ENCODE measurements around the gene BCKDHA. TPM values are rescaled to one million over a fixed set of nuclear protein-coding genes. Genes with fewer than 3 reads are reported as not detected.
"Not testable (repeated sequence)": the region's sequence is repeated elsewhere in the genome, so short reads cannot be mapped to it uniquely, and the experiment has no call there.

BCKDHA gene
- total RNA-seq, 1 donor from 2014 or later, result 28.1 TPM

DNA sequence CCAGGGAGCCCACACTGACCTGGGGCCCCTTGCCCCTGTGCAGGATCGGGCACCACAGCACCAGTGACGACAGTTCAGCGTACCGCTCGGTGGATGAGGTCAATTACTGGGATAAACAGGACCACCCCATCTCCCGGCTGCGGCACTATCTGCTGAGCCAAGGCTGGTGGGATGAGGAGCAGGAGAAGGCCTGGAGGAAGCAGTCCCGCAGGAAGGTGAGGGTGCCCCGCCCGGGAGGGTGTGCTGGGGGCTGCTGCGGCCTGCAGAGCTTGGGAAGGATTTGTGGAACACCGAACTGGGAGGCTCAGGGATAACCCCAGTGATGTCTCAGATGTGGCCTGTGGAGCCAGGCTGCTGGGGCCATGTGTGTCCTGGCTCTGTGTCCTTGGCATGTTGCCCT lies 25.3 kb downstream of the BCKDHA start:
- FAIRE-seq, result no peak
- DNase-seq (ENCODE audit: low spot score in 2 of 2), result no peak

DNA sequence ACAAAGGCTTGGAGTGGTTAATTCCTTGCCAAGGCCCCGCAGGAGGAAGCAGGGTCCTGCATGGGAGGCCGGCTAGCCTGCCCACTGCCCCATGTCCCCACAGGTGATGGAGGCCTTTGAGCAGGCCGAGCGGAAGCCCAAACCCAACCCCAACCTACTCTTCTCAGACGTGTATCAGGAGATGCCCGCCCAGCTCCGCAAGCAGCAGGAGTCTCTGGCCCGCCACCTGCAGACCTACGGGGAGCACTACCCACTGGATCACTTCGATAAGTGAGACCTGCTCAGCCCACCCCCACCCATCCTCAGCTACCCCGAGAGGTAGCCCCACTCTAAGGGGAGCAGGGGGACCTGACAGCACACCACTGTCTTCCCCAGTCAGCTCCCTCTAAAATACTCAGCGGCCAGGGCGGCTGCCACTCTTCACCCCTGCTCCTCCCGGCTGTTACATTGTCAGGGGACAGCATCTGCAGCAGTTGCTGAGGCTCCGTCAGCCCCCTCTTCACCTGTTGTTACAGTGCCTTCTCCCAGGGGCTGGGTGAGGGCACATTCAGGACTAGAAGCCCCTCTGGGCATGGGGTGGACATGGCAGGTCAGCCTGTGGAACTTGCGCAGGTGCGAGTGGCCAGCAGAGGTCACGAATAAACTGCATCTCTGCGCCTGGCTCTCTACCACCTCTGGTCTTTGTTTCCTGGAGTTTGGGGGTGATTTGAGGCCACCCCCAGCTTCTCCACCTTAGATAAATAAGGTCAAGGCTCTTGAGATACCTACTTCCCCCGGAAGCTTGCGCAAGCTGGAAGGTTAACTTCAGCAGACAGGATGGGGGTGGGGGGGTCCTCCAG lies 26.9 kb downstream of the BCKDHA start:
- DNase-seq (ENCODE audit: low spot score in 2 of 2), result no peak
- FAIRE-seq, result no peak

DNA sequence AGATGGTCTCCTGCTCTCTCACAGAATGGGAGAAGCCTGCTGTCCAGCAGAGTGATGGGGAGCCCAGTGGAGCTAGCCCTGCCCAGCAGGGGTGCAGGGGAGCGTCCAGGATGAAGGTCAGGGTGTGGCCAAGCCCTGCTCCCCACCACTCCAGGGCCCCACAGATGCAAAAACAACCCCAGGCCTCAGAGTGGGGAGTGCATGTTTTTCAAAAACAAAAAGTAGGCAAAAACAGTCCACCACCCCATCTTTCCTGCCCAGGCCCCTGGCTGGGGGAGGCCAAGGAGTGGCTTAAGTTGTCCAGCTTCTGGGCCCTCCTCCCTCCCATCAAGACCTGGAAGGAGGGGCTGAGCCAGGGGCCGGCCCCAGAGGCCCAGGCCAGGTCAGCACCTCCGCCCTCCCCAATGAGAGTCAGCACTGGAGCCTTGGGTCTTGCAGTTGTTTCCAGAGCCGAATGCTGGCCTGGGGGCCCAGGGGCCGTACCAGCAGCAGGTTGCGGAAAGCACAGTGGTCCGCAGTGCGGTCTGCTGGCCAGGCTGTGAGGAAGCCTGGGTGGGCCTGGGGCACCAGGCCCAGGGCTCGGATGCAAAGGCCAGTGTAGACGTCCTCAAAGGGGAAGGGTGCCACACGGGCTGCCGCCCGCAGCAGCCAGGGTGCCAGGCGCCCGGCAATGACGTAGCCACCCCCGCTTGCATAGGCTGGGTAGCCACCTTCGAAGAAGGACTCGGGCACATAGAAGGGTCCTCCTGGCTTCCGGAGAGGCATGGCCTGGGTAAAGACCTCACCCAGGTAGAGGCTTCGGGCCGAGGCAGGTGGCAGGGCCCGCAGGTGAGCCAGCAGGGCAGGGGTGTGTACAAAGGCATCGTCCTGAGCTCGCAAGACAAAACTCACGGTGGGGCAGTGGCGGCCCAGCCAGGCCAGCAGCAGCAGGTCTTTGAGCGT lies 27.8 kb downstream of the BCKDHA start:
- FAIRE-seq (no peak), DNase-seq (ENCODE audit: low spot score in 2 of 2) (no peak)

DNA sequence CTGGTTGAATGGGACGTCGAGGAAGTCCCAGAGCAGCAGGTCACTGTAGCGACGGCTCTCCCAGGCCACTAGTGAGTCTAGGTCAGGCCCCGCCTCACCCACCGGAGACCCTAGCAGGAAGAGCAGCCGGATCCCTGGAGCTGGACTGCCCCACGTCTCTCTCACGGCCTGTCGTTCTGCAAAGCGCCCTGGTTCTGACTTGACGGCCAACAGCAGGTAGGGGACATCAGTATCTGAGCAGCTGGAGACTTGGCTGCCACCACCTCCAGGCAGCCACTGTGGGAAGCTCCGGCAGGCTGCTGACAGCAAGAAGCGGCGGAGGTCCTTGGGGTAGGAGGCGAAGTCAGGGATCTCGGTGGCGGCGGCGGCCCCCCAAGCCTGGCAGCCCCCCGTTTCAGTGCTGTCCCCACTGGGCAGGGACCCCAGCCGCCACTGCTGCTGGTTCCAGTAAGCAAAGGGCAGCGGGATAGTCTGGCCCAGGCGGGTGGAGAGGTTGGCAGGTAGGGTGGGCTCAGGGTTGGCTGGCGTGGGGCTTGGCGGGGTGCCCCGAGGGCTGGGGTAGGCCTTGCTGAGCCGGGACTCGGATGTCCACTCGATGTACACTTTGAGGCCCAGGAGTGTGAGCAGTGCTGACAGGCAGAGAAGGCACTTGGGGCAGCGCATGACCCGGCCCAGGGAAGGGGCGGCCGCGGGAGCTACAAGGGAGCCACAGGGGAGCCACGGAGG lies 28.7 kb downstream of the BCKDHA start:
- DNase-seq (ENCODE audit: low spot score in 2 of 2) (no peak), FAIRE-seq (no peak)

DNA sequence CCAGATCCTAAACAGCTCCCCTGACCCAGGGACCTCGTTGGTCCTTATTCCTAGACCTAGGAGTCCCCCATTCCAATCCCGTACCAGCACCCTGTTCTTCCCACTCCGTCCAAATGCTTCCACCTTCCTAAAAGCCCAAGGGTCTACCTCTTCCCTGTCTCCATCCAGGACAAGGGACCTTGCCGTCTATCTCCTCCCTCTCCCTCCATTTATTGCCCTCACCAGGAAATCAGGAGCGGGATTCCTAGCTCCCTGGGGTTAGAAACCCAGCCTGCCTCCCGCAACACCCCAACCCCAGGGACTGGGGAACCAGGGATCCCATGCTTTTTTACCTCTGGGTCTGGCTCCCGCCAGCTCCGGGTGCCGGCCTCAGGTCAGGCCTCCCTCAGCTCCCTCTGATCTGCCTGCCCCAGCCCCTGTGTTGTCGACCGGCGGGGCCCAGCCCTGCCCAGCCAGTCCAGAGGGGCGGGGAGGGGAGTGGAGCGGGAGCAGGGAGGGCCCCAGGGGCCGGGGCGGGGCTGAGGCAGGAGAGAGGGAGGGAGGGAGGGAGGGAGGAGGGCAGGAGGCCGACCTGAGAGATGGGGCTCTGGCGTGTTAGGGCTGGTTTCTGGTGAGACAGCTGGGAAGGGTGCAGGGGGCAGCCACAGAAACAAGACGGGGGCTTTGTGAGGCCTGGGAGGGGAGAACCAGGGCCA lies 29.5 kb downstream of the BCKDHA start, which contains the start of gene B3GNT8:
TSS of gene B3GNT8 (minus strand) at position 423 of the 695 bp plus-strand sequence. CDS start 596 bp downstream, outside the sequence.
- DNase-seq (ENCODE audit: low spot score in 2 of 2) (peak in 1 of 2 donors; percentile 49), FAIRE-seq (no peak)

DNA sequence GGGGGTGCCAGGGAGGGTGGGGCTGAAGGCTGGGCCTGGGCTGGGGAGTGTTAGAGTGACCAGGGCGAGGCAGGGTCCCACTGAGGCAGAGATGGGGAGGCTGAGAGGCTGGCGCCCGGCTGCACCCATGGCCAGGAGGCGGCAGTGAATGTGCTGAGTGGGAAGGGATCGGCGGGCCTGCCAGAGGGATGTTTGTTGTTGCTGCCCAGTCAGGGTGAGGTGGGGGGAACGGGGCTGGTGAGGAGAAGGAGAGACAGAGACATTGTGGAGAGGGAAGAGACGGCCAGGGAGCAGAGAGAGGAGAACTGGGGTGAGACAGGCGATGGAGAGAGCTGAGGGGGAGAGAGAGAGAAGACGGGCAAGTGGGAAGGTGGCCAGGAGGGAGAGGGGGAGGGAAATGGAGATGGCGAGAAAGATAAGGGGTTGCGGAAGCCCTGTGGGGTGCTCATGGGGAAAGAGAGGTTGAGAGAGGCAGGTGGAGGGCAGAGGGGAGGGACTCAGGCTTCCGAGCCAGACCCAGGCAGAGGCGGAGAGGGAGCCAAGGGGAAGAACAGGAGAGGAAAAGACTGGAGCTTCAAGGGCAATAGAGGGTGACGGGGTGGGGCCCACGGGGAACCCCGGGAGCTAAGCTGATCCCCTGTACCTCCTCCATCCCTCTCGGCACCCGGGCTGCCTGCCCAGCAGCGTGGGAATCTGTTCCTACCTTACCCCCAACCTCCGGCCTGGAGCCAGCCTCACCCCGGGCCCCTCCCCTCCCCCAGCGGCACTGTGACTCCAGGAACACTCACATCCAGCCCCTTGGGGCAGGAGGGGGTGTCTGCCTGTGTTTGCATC lies 30.2 kb downstream of the BCKDHA start:
- peak in 1 of 2 donors; percentile 47 for DNase-seq (ENCODE audit: low spot score in 2 of 2)
- no peak for FAIRE-seq

DNA sequence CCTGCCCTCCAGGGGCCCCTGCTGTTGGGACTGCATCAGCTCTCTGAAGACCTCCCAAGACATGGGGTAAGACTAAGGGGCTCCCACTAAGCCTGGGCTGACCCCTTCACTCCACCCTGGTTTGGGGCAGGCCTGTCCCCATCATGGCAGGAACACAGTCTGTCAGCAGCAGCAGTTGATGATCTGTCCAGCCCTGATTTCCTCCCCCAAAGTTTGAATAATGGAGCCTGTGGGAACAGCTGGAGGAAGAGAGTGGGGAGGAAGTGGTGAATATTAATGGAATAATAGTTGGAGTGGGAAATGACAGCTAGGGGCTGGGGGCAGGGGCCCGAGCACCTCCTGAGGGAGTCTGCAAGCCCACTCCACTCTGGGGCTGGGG lies 30.9 kb downstream of the BCKDHA start:
- no peak for FAIRE-seq
- DNase-seq (ENCODE audit: low spot score in 2 of 2), result no peak

DNA sequence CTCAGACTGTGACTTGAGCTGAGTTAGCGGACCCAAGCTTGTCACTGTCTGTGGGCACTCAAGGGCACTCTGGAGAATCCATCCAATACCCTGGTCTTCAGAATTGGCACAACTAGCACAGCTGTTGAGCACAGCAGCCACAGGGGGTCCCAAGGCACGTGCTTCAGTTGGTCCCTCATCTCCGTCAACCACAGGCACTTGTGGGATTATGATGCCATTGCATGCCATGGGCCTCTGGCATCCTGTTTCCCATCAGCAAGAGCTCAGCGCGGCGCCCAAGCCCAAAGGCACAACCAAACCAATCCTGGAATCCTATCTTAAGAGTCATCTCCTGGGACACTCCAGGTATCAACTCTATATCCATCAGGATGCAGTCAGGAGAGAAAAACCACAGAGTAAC lies 33.3 kb downstream of the BCKDHA start:
- no peak for FAIRE-seq
- no peak for DNase-seq (ENCODE audit: low spot score in 2 of 2)

DNA sequence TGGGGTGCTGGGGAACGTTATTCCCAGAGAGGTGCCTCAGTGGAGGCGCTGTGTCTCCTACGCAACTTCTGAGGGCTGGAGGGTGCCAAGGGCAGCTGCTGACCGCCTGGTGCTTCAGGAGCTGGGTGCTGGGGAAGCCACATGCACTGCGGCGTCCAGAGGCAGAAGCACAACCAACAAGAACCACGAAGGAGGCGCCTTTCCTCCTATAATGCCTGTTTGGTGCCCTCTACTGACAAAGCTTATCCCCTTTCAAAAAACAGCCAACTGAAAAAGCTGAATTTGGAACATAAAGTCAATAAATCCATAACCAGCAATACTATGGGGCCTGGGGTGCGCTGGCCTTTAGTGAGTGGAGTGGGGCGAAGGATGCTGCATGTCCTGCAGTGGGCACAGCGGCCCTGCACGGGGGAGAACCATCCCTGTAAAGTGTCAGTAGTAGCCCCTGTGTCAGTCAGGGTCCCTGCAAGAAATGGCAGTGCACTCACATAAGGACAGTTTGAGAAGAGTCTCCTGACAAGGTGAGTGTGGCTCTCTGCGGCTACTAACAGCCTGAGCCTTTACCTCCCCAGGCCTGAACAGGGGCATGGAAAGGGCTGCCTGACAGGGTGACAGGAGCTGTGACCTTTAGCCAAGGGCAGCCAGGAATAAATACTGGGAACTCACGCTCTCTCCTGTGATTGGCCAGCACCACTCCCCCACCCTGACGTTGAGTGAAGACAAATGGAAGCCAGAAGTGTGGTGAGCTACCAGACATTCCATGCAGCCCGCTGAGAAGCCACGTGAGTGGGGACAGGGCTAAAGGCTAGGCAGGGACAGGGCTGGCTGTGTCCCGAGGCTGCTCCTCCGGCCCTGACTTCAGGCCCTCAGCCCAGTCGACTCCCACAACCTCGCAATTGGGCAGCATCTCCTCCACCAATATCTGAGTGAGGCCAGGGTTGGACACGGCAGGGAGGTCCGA lies 34.1 kb downstream of the BCKDHA start:
- no peak for FAIRE-seq

DNA sequence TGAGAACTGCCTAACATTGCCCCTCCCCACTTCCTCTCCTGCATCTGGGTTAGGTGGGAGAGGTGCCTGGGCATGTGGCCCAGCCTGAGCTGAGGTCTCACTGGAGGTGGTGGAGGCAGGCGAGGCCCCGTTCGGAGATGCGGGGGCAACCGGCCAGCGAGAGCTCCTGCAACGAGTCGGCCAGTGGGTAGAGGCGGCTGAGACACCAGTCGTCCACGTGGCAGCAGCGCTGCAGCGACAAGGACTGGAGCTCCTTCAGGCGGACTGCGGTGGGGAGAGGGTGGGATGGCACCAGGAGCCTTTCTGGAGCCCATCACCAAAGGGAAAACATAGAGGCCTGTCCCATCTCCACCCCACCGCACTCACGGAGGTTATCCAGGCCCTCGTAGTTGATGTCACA lies 35.6 kb downstream of the BCKDHA start:
- DNase-seq (ENCODE audit: low spot score in 2 of 2) (no peak), FAIRE-seq (no peak)

More for the DNA sequence above, 34.1 kb downstream of the BCKDHA start:
- DNase-seq (ENCODE audit: low spot score in 2 of 2), result peak in 1 of 2 donors; percentile 51

DNA sequence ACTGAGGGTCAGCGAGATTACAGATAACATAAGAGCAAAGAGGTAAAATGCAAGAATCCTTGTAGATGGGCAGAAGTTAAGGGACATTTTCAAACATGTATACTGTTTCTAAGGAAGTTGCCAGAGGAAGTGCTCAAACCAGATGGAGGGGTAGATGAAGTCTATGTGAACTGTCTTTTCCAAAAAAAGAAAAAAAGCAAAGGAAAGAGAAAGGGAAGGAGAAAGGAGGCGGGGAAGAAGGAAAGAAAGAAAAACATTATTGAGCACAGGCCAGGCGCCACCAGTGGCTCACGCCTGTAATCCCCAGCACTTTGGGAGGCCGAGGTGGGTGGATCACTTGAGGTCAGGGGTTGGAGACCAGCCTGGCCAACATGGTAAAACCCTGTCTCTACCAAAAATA lies 36.8 kb downstream of the BCKDHA start:
- FAIRE-seq (no peak), DNase-seq (ENCODE audit: low spot score in 2 of 2) (no peak)

DNA sequence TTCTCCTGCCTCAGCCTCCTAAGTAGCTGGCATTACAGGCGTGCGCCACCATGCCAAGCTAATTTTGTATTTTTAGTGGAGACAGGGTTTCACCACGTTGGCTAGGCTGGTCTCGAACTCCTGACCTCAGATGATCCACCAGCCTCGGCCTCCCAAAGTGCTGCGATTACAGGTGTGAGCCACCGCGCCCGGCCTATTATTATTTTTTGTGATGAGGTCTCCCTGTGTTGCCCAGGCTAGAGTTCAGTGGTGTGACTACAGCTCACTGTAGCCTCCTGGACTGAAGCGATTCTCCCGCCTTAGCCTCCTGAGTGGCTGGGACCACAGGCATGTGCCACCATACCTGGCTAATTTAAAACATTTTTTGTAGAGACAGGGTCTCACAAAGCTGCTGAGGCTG lies 37.8 kb downstream of the BCKDHA start:
- FAIRE-seq, result not testable (repeated sequence)

DNA sequence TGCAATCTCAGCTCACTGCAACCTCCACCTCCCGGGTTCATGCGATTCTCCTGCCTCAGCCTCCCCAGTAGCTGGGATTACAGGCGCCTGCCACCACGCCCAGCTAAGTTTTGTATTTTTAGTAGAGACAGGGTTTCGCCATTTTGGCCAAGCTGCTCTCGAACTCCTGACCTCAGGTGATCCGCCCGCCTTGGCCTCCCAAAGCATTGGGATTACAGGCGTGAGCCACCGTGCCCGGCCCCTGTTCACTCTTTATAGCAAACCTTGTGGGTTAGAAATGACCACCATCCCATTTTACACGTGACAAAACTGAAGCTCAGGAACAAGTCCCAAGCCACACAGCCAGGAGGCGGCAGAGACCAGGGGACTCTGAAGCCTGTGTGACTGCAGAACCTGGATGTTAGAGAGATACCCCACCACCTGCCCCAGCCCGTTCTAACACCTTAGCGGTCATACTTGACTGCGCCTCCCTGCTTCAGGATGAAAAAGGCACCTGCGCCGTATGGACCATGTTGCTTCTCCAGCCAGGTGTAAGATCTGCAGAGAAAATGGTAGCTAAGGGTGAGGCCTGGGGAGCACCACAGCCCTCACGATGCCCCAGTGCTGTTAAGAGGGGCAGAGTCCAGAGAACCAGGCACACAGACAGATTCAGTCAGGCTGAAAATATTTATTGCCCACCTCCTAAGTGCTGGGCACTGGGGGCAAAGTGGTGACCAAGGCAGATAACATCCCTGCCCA lies 38.5 kb downstream of the BCKDHA start:
- no peak for FAIRE-seq
- DNase-seq (ENCODE audit: low spot score in 2 of 2), result no peak

More for the DNA sequence above, 37.8 kb downstream of the BCKDHA start:
- not testable (repeated sequence) for DNase-seq (ENCODE audit: low spot score in 2 of 2)

DNA sequence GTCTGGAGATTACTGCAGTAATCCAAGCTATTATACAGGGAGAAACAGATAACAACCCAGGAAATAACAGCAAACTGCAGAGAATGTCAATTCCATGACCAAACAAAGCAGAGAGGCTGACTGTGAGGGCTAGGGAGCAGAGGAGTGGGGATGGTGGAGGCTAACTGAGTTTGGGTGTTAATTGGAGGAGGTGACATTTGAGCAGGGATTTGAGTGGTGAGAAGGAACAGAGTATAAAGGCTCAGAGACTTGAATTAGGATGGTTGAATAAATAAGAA lies 39.0 kb downstream of the BCKDHA start:
- FAIRE-seq, result no peak
- DNase-seq (ENCODE audit: low spot score in 2 of 2), result no peak

DNA sequence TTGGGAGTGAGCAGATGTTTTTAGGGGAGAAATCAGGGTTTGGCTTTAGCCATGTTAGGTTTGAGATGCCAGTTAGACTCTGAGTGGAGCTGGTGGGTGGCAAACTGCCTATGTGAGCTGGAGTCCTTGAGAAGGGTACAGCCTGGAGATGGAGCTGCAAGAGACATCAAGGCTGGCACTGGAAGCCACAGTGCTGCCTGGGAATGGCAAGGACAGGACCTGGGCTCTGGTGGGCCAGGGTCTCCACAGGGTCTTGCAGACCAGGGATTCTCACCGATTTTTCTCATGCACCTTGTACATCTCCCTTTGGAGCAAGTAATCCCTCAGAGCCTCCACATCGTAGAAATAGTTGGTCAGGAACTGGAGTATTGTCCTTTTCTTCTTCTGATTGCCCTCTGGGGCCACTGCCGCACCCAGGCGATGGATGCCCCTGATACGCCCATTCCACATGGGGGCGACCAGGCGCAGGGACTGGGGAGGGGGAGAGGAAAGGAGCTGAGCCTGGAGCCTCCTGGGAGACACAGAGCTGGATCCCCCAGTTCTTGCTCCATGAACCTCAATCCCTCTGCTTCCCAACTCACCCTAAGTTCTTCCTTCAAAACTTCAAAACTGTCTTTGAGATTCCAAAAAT lies 40.4 kb downstream of the BCKDHA start:
- FAIRE-seq (no peak), DNase-seq (ENCODE audit: low spot score in 2 of 2) (no peak)

DNA sequence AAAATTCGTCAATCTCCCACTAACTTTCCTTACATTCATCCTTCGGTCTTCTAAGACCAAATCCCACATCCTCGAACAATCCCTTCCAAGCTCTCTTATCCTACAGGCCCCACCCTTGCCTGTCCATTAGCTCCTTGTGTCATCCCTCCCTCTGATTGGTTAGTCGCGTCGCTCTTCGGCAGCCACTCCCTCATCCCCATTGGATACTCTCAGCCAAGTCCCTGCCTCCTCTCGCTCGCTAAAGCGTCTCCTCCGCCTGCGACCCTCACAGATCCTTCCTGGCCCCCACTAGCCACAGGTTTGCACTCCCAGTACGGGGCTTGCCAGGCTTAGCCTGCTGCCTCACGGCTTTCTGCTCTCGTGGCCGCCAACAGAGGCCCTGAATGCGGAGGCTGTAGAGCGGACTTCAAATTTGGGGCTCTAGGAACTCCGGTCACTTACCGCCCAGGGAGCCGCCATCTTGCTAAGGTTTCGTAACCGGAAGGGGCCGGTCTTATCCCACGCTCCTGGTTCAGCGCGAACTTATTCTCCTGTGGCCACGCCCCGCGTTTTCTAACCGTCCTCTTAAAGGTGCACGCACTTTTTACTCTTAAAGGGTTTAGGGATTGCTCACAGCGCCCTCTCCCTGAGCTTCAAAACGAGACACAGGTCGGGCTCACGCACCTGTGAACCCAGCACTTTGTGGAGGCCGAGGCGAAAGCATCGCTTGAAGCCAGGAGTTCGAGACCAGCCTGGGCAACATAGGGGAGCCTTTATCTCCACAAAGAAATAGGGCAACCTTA lies 42.0 kb downstream of the BCKDHA start, which contains the start of gene DMAC2:
TSS of gene DMAC2 (minus strand) at position 472 of the 782 bp plus-strand sequence. CDS start at position 459, 13 bp downstream.
- no peak for FAIRE-seq

More for the DNA sequence above, 42.0 kb downstream of the BCKDHA start, which contains the start of gene DMAC2:
- peak; percentile 84 to 93 for DNase-seq (ENCODE audit: low spot score in 2 of 2)

Measured in frontal cortex (tissue), 4 donors.